Left lung (tissue), 10 donors: ENCODE measurements around the gene SYT1. TPM values are rescaled to one million over a fixed set of nuclear protein-coding genes. Genes with fewer than 3 reads are reported as not detected.

Experiments used
- ATAC-seq: fragments of 200-7000 bp; cut with Tn5 transposase; one replicate; pipeline ENCODE4 v1.9.1; 2020; ENCODE audit warnings: moderate library complexity
- DNase-seq, 4 donors: peaks; one replicate each; pipeline ENCODE4 v3.0.0-alpha.2; 2013 to 2020
- H3K27ac ChIP-seq, 2 donors: fragments of 200-600 bp; sonication (generic) in 1 of 2; one replicate each; pipeline versions ENCODE4 v1.5.0 to v1.8.0; 2020 to 2021
- H3K27me3 ChIP-seq, 2 donors: fragments of 200-600 bp; sonication (generic) in 1 of 2; one replicate each; pipeline versions ENCODE4 v1.5.0 to v1.8.0; 2020 to 2021
- H3K36me3 ChIP-seq, 2 donors: fragments of 200-600 bp; sonication (generic) in 1 of 2; one replicate each; pipeline versions ENCODE4 v1.5.0 to v1.8.0; 2020 to 2021
- H3K4me1 ChIP-seq, 2 donors: fragments of 200-600 bp; one replicate each; pipeline ENCODE4 v1.8.0; 2021
- H3K4me3 ChIP-seq, 2 donors: fragments of 200-600 bp; sonication (generic) in 1 of 2; one replicate each; pipeline versions ENCODE4 v1.5.0 to v1.8.0; 2020 to 2021; ENCODE audit warnings: mild to moderate bottlenecking in 1 of 2
- H3K9me3 ChIP-seq, 2 donors: fragments of 200-600 bp; sonication (generic) in 1 of 2; one replicate each; pipeline versions ENCODE4 v1.5.0 to v1.8.0; 2020 to 2021
- CTCF ChIP-seq, 2 donors: fragments of 200-600 bp; sonication (generic) in 1 of 2; IDR thresholded peaks; one replicate each; pipeline versions ENCODE4 v1.5.0 to v1.8.0; 2021; ENCODE audit warnings: antibody characterized with exemption in 2 of 2
- intact Hi-C, 2 donors: fragments of 100-400 bp; cut with DNase I; formaldehyde crosslinking; loops; one replicate each; pipeline versions ENCODE4 v1.11.2 to v1.14.2; 2022
- polyA plus RNA-seq, 6 donors: library from polyadenylated mRNA; unstranded; fragments of 120-200 nt; gene quantifications; one replicate each; pipeline ENCODE4 v1.2.1, GENCODE V29; 2013; ENCODE audit not compliant: insufficient read length in 6 of 6
- total RNA-seq, 2 donors: library from RNA; stranded (reverse); fragmentation: NEBNext Ultra II Directional; extraction: Animal tissue kit (Norgen Biotek cat#: 25700); gene quantifications; one replicate each; pipeline ENCODE4 v1.2.1, GENCODE V29; 2021
- donor health status: DM: no; HTN: yes; CAD: no.
- donor health status: DM: no; HTN: no; CAD: no.

Gene SYT1
- total and polyA plus RNA-seq, 8 donors, result 1.5 to 6.9 (median 4.8) TPM

- no peak overlapping the region for H3K27ac ChIP-seq
- H3K9me3 ChIP-seq, result no peaks in the 10 kb centered on the region
- H3K36me3 ChIP-seq, result no peaks in the 10 kb centered on the region
- H3K4me1 ChIP-seq, result no peaks in the 10 kb centered on the region
- no peak for DNase-seq
- TF ChIP-seq CTCF (IDR thresholded peaks at IDR 0.05), result no peak
- no peak for ATAC-seq
- intact Hi-C loops, result no loop called here
- no peaks in the 10 kb centered on the region for H3K27me3 ChIP-seq
- H3K4me3 ChIP-seq, result no peak overlapping the region
Measured at GRCh38 chr12:78964521-78964920, 99.9 kb downstream of the SYT1 start.

GRCh38 chr12:78966062-78966461 lies 101.5 kb downstream of the SYT1 start:
- H3K27me3 ChIP-seq, result no peaks in the 10 kb centered on the region
- no peak for TF ChIP-seq CTCF (IDR thresholded peaks at IDR 0.05)
- H3K9me3 ChIP-seq, result no peaks in the 10 kb centered on the region
- DNase-seq (no peak), ATAC-seq (no peak)
- intact Hi-C loops, result no loop called here
- no peaks in the 10 kb centered on the region for H3K36me3 ChIP-seq
- H3K27ac ChIP-seq, result no peak overlapping the region
- H3K4me1 ChIP-seq, result no peaks in the 10 kb centered on the region
- H3K4me3 ChIP-seq, result no peak overlapping the region

GRCh38 chr12:78966926-78967325 lies 102.4 kb downstream of the SYT1 start:
- Histone ChIP-seq H3K4me3 (no peak overlapping the region), H3K27ac (no peak overlapping the region), H3K27me3 (no peaks in the 10 kb centered on the region), H3K9me3 (no peaks in the 10 kb centered on the region), H3K36me3 (no peaks in the 10 kb centered on the region), H3K4me1 (no peaks in the 10 kb centered on the region)
- no peak for TF ChIP-seq CTCF (IDR thresholded peaks at IDR 0.05)
- intact Hi-C loops, result no loop called here
- DNase-seq, result no peak
- ATAC-seq, result no peak

GRCh38 chr12:78968226-78968625 lies 103.7 kb downstream of the SYT1 start:
- no peaks in the 10 kb centered on the region for H3K36me3 ChIP-seq
- intact Hi-C loops, result no loop called here
- no peaks in the 10 kb centered on the region for H3K27me3 ChIP-seq
- H3K27ac ChIP-seq, result no peak overlapping the region
- ATAC-seq (no peak), DNase-seq (no peak)
- no peak overlapping the region for H3K4me3 ChIP-seq
- no peaks in the 10 kb centered on the region for H3K9me3 ChIP-seq
- no peaks in the 10 kb centered on the region for H3K4me1 ChIP-seq
- no peak for TF ChIP-seq CTCF (IDR thresholded peaks at IDR 0.05)

GRCh38 chr12:78970041-78970440 lies 105.5 kb downstream of the SYT1 start:
- no peak for ATAC-seq
- H3K36me3 ChIP-seq, result no peaks in the 10 kb centered on the region
- H3K9me3 ChIP-seq, result no peaks in the 10 kb centered on the region
- no peak overlapping the region for H3K27ac ChIP-seq
- TF ChIP-seq CTCF (IDR thresholded peaks at IDR 0.05), result no peak
- no peak for DNase-seq
- intact Hi-C loops, result no loop called here
- H3K4me3 ChIP-seq, result no peak overlapping the region
- H3K4me1 ChIP-seq, result no peaks in the 10 kb centered on the region
- no peaks in the 10 kb centered on the region for H3K27me3 ChIP-seq
